OCI-LY1 (cell line): ENCODE data around the gene SLC8A1.

ENCODE experiments used
- EZH2 ChIP-seq: fragments of 200-600 bp; sonication (generic), shearing (Covaris generic); IDR thresholded peaks from 2 replicates; pipeline ENCODE4 v1.8.0; 2017; ENCODE audit warnings: borderline replicate concordance, mixed run types, mild to moderate bottlenecking, antibody characterized with exemption, low read length, moderate library complexity, mixed read lengths
- TF ChIP-seq, protein P1 (sequence below): fragments of 200-600 bp; sonication (generic), shearing (Covaris generic); IDR thresholded peaks from 2 replicates; pipeline ENCODE4 v1.5.1; 2017; ENCODE audit warnings: mild to moderate bottlenecking, antibody characterized with exemption, low read length, moderate library complexity, mixed read lengths

DNA sequence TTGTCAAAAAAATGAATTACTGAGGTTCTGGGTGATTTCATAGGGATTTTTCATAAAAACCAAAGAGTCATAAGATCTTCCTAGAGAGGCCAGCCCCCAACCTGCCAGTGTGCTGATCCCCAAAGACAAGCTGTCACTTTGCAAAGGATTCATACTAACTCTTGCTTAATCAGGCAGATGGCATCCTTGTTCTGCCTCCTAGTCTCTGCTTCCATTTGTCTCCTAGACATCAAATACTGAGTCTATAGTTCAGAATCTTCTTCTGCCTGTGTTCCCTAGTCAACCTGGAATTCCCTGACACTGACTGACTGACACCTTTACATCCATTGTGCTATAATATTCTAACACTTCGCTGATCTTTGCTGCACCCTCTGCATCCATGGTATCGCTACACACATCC lies 84.9 kb downstream of the SLC8A1 start:
- TF ChIP-seq, protein P1, sequence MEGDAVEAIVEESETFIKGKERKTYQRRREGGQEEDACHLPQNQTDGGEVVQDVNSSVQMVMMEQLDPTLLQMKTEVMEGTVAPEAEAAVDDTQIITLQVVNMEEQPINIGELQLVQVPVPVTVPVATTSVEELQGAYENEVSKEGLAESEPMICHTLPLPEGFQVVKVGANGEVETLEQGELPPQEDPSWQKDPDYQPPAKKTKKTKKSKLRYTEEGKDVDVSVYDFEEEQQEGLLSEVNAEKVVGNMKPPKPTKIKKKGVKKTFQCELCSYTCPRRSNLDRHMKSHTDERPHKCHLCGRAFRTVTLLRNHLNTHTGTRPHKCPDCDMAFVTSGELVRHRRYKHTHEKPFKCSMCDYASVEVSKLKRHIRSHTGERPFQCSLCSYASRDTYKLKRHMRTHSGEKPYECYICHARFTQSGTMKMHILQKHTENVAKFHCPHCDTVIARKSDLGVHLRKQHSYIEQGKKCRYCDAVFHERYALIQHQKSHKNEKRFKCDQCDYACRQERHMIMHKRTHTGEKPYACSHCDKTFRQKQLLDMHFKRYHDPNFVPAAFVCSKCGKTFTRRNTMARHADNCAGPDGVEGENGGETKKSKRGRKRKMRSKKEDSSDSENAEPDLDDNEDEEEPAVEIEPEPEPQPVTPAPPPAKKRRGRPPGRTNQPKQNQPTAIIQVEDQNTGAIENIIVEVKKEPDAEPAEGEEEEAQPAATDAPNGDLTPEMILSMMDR = no peak
- TF ChIP-seq EZH2 = no peak
